Measurements from ENCODE around the gene ZFAND2A. TPM values are rescaled to one million over a fixed set of nuclear protein-coding genes. Genes with fewer than 3 reads are reported as not detected.

Gene ZFAND2A
- total RNA-seq, 1 experiment from 2014 or later: 13.7 TPM

GRCh38 chr7:1131471-1132265 lies 28.3 kb downstream of the ZFAND2A start:
- no peak for TF ChIP-seq CTCF (conservative IDR thresholded peaks at IDR 0.05)
- no peak overlapping the region for H2BK12ac ChIP-seq (ENCODE audit: insufficient read length, low read depth, low read length)
- H3K14ac ChIP-seq (ENCODE audit: insufficient read depth, low read length): no peak overlapping the region
- no peak overlapping the region for H4K5ac ChIP-seq (ENCODE audit: insufficient read length, low read depth, low read length)
- H3K18ac ChIP-seq (ENCODE audit: insufficient read length, low read depth, low read length): no peak overlapping the region
- no peak overlapping the region; a peak in 1 of 5 replicates for H3K4me3 Mint-ChIP-seq
- H3K9me3 Mint-ChIP-seq: peaks cover 6 to 7% of the 10 kb centered on the region in 2 experiments
- H3K4ac ChIP-seq (ENCODE audit: low read depth, low read length): no peak overlapping the region
- peaks cover 5% of the 10 kb centered on the region for H3K79me1 ChIP-seq (ENCODE audit: insufficient read depth, low read depth, low read length, poor library complexity, severe bottlenecking)
- H2BK120ac ChIP-seq (ENCODE audit: low read depth, low read length, poor library complexity, severe bottlenecking): no peak overlapping the region
- no peak overlapping the region for H2BK15ac ChIP-seq (ENCODE audit: low read depth, low read length)
- no peak overlapping the region for H2BK20ac ChIP-seq (ENCODE audit: low read depth, low read length, poor library complexity, severe bottlenecking)
- no peak overlapping the region for H3K4me2 ChIP-seq (ENCODE audit: insufficient read depth, insufficient read length, low read length)
- H2BK5ac ChIP-seq (ENCODE audit: insufficient read length, low read length): no peak overlapping the region
- no peaks in the 10 kb centered on the region for H3K23me2 ChIP-seq (ENCODE audit: insufficient read length, low read depth, low read length, poor library complexity, severe bottlenecking)
- H3K27me3 Mint-ChIP-seq (ENCODE audit: low read depth): no peaks in the 10 kb centered on the region
- H3K79me2 ChIP-seq (ENCODE audit: insufficient read depth, low read length): peaks cover 3% of the 10 kb centered on the region; the same call in 1 of the 2 replicates
- no peak overlapping the region for H4K8ac ChIP-seq (replicated peaks; ENCODE audit: insufficient read length, low read depth, low read length)
- H2AK5ac ChIP-seq (ENCODE audit: insufficient read length, low read length): no peak overlapping the region
- H3K36me3 Mint-ChIP-seq (ENCODE audit: insufficient read depth in 1 of 3, low read depth in 3 of 3): peaks cover 21 to 33% (median 22%) of the 10 kb centered on the region in 3 experiments
- H3K4me1 ChIP-seq (ENCODE audit: insufficient read depth, low read length): no peaks in the 10 kb centered on the region
- no peak overlapping the region for H3K23ac ChIP-seq (ENCODE audit: insufficient read length, low read depth, low read length)
- H3T11ph ChIP-seq (ENCODE audit: low read length): no peak overlapping the region
- H2AFZ ChIP-seq (ENCODE audit: low read length): no peak overlapping the region
- no peak for DNase-seq
- WGBS (ENCODE audit: extremely low coverage, insufficient read length, low lambda C conversion rate): no CpG with 5 or more reads among the region's 2 CpGs
- no peaks in the 10 kb centered on the region for H4K20me1 ChIP-seq (ENCODE audit: control insufficient read depth, insufficient read depth, insufficient read length)
- no peak overlapping the region for H3K9ac ChIP-seq (ENCODE audit: extremely low read depth, insufficient read length, low read length)
- no peak overlapping the region for H4K91ac ChIP-seq (ENCODE audit: insufficient read length, low read depth, low read length)
- no peak overlapping the region for H3K27ac ChIP-seq (ENCODE audit: insufficient read length, low read depth, low read length)
- H3K9me3 ChIP-seq (ENCODE audit: control insufficient read depth, low read depth, low read length): no peaks in the 10 kb centered on the region
- H3K27me3 ChIP-seq (ENCODE audit: insufficient read depth, low read length): no peaks in the 10 kb centered on the region
- H3K27ac Mint-ChIP-seq: no peak overlapping the region
- peaks cover 1 to 2% of the 10 kb centered on the region in 2 experiments for H3K4me1 Mint-ChIP-seq
- H3K56ac ChIP-seq (ENCODE audit: insufficient read length, low read depth, low read length): no peak overlapping the region

Measured in H9 (cell line).